Adrenal gland (tissue), 5 donors: ENCODE results near the gene MPHOSPH10.

Experiments used
- POLR2A ChIP-seq, 2 donors: fragments of 450-650 bp; IDR thresholded peaks; one replicate each; pipeline ENCODE4 v1.6.1; 2017; ENCODE audit warnings: antibody characterized with exemption in 2 of 2, mild to moderate bottlenecking in 2 of 2, moderate library complexity in 1 of 2
- TF ChIP-seq, protein P1 (sequence below), 6 experiments: fragments of 450-650 bp in 4 of 6; fragments of 200-600 bp in 2 of 6; sonication (generic) in 1 of 6; IDR thresholded peaks; 1 replicate in 5 of 6; 2 replicates in 1 of 6; pipeline versions ENCODE4 v1.5.1 to v1.8.0; 2016 to 2021; ENCODE audit warnings: antibody characterized with exemption in 6 of 6, mild to moderate bottlenecking in 2 of 6, moderate library complexity in 1 of 6
- donor health status: DM: no; HTN: no; CAD: no.

DNA sequence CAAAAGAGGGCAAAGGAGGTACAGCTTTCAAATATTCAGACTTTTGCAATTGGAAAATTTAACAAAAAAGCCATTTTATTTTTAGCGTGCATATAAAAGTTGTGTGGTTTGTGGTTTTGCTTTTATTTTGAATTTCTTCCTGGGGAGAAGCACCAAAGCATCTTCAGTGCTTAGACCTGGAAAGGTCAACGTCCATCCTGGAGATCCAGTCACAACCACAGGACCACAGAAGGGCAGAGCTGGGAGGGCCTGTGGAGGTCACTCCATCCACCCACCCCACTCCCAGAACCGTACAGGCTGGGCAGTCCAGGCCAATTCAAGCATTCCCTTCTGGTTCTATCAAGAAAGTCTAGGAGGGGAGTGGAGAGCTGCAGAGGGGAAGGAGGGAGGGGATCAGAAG lies 43.8 kb downstream of the MPHOSPH10 start:
- TF ChIP-seq, protein P1, sequence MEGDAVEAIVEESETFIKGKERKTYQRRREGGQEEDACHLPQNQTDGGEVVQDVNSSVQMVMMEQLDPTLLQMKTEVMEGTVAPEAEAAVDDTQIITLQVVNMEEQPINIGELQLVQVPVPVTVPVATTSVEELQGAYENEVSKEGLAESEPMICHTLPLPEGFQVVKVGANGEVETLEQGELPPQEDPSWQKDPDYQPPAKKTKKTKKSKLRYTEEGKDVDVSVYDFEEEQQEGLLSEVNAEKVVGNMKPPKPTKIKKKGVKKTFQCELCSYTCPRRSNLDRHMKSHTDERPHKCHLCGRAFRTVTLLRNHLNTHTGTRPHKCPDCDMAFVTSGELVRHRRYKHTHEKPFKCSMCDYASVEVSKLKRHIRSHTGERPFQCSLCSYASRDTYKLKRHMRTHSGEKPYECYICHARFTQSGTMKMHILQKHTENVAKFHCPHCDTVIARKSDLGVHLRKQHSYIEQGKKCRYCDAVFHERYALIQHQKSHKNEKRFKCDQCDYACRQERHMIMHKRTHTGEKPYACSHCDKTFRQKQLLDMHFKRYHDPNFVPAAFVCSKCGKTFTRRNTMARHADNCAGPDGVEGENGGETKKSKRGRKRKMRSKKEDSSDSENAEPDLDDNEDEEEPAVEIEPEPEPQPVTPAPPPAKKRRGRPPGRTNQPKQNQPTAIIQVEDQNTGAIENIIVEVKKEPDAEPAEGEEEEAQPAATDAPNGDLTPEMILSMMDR (IDR thresholded peaks at IDR 0.05): no peak
- TF ChIP-seq POLR2A (IDR thresholded peaks at IDR 0.05): no peak
